Measurements from ENCODE around the gene CELF4. TPM values are rescaled to one million over a fixed set of nuclear protein-coding genes. Genes with fewer than 3 reads are reported as not detected.

The CELF4 gene
- total RNA-seq, 2 donors from 2014 or later, result 0.22 to 3.9 TPM

- H3K36me3 ChIP-seq, result no peaks in the 10 kb centered on the region
- no peak for TF ChIP-seq CTCF (IDR thresholded peaks at IDR 0.05)
- DNase-seq (ENCODE audit: low spot score), result no peak
- peaks cover 0 to 4% of the 10 kb centered on the region in 2 donors for H3K4me1 ChIP-seq
- no peak overlapping the region for H3K4me3 ChIP-seq
- peaks cover 0 to 5% of the 10 kb centered on the region in 2 donors for H3K27me3 ChIP-seq
- no peak overlapping the region for H3K27ac ChIP-seq
- H3K9me3 ChIP-seq, result no peaks in the 10 kb centered on the region
Measured at GRCh38 chr18:37541517-37541916, 24.1 kb downstream of the CELF4 start.

GRCh38 chr18:37540424-37541138 is 25.0 kb downstream of the CELF4 start:
- peaks cover 0 to 5% of the 10 kb centered on the region in 2 donors for H3K27me3 ChIP-seq
- DNase-seq (ENCODE audit: low spot score), result no peak
- H3K9me3 ChIP-seq, result no peaks in the 10 kb centered on the region

GRCh38 chr18:37539236-37539635 is 26.4 kb downstream of the CELF4 start:
- Histone ChIP-seq H3K36me3 (no peaks in the 10 kb centered on the region), H3K27me3 (peaks cover 0 to 5% of the 10 kb centered on the region in 2 donors), H3K9me3 (no peaks in the 10 kb centered on the region), H3K4me3 (no peak overlapping the region), H3K4me1 (peaks cover 0 to 4% of the 10 kb centered on the region in 2 donors), H3K27ac (no peak overlapping the region)
- TF ChIP-seq CTCF (IDR thresholded peaks at IDR 0.05), result no peak
- DNase-seq (ENCODE audit: low spot score), result no peak

More at GRCh38 chr18:37540424-37541138, 25.0 kb downstream of the CELF4 start:
- TF ChIP-seq CTCF (IDR thresholded peaks at IDR 0.05), result no peak
- H3K36me3 ChIP-seq, result no peaks in the 10 kb centered on the region
- peaks cover 0 to 4% of the 10 kb centered on the region in 2 donors for H3K4me1 ChIP-seq
- no peak overlapping the region for H3K4me3 ChIP-seq
- H3K27ac ChIP-seq, result no peak overlapping the region

GRCh38 chr18:37538526-37539205 is 26.9 kb downstream of the CELF4 start:
- Histone ChIP-seq H3K27me3 (peaks cover 0 to 5% of the 10 kb centered on the region in 2 donors), H3K4me1 (peaks cover 0 to 4% of the 10 kb centered on the region in 2 donors), H3K9me3 (no peaks in the 10 kb centered on the region), H3K36me3 (no peaks in the 10 kb centered on the region), H3K4me3 (no peak overlapping the region), H3K27ac (no peak overlapping the region)
- TF ChIP-seq CTCF (IDR thresholded peaks at IDR 0.05), result no peak
- DNase-seq (ENCODE audit: low spot score), result no peak

GRCh38 chr18:37537868-37538525 is 27.6 kb downstream of the CELF4 start:
- peak; percentile 76 for DNase-seq (ENCODE audit: low spot score)
- no peaks in the 10 kb centered on the region for H3K36me3 ChIP-seq

More at GRCh38 chr18:37537868-37538525, 27.6 kb downstream of the CELF4 start:
- Histone ChIP-seq H3K27me3 (peaks cover 0 to 5% of the 10 kb centered on the region in 2 donors), H3K27ac (no peak overlapping the region), H3K9me3 (no peaks in the 10 kb centered on the region), H3K4me3 (no peak overlapping the region), H3K4me1 (peaks cover 0 to 4% of the 10 kb centered on the region in 2 donors)
- peak; percentile 90 to 91 for TF ChIP-seq CTCF (IDR thresholded peaks at IDR 0.05)

Measured in right atrium auricular region (tissue), 2 donors.